SHP77 (cell line): ENCODE results near the gene MAN2A1.
"Not testable (repeated sequence)": the region's sequence is repeated elsewhere in the genome, so short reads cannot be mapped to it uniquely, and the experiment has no call there.

ENCODE experiments used
- DNase-seq, 2 experiments: peaks; one replicate each; lab custom pipeline; 2025; lab: John Stamatoyannopoulos, UW

The MAN2A1 gene

DNA sequence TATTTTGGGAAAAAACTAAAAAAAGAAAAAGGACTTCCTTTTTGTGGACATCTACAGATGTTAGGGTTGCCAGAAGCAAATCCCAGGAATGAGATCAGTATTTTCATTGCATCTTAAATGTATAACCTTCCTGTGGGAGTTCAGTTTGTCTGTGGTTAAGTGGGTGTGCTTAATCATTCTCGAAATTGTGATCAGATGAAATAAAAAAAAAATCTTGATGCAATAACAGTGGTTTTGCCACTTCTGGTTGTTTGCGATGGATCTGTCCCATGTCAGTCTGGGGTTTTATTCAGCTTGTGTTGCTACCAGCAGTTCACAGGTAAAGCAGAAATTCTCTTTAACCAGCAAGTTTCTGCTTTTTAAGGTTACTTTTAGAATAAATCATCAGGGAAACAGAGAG is 179.0 kb downstream of the MAN2A1 start:
- no peak for DNase-seq

DNA sequence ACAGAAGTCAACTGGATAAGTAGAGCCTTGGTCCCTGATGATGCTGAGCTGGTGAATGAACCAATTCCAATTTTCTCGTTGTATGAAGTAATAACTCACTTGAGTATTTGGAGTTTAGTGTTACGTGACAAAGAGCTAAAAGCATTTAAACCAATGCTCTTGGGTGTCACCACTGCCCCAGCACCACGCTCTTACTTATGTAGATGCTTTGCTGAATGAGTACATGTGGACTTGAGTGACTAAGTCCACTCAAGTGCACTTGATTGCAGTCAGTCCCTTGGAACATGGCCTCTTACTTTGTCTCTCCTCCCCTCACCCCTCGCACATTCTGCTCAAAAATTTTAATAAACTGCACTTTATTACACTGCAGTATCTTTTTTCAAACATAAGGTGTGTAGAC is 184.0 kb downstream of the MAN2A1 start:
- DNase-seq, result no peak

GRCh38 chr5:109874108-109874507 is 184.4 kb downstream of the MAN2A1 start:
- no peak for DNase-seq

DNA sequence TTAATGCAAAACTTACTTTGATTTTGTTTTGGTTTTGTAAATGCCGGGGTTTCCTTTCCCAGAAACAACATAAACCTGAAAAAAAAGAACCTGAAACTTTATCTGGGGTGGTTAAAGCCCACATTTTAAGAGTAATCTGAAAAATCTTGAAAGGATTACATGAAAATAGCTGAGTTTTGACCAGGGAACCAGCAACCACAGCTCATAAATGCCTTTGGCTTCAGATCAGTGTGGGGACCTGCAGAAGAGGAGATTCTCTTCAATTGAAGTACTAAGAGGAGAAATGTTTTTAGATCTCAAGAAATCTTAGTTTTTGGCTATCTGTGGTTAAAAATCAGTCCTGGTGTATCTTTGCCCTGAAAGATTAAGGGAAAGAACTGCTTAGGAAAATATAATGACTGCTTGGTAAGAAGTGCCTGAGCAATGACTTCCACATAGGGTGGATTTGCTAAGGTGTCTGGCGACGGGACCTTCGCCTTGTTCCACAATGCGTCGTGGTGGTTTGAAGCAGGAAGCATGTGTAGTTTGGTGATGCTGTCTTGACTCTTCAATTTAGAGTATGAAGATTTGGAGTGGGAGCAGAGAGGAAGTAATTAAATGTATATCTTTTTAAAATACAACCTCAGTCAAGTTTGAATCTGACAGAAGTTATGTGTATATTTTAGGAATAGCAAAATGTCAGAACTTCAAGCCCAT is 186.5 kb downstream of the MAN2A1 start:
- no peak for DNase-seq

DNA sequence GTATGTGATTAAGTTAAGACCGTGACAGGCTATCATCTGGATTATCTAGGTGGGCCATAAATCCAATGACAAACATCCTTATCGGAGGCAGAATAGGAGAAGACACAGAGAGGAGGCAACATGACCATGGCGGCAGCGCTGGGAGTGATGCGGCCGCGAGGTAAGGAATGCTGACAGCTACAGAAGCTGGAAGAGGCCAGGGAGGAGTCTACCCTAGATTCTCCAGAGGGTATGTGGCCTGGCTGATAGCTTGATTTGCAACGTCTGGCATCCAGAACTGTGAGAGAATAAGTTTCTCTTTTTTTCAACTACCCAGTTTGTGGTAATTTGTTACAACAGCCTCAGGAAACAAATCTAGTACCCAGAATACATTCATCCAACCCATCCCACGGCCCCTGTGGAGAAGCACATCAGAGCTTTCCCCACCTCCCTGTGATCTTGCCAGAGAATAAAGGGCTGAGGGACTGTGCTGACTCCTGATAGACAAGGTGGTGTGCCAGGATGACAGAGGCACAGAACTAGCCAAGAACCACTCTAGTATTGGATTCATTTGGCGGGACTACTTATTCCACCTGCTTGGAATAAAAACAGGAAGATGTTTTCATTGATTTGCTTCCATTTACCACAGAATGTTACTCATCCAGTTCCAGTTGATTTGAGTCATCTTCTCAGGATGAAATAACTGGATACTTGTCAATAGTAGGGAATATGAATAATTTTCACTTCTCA is 187.4 kb downstream of the MAN2A1 start:
- no peak for DNase-seq

GRCh38 chr5:109877670-109878045 is 187.9 kb downstream of the MAN2A1 start:
- DNase-seq, result no peak

DNA sequence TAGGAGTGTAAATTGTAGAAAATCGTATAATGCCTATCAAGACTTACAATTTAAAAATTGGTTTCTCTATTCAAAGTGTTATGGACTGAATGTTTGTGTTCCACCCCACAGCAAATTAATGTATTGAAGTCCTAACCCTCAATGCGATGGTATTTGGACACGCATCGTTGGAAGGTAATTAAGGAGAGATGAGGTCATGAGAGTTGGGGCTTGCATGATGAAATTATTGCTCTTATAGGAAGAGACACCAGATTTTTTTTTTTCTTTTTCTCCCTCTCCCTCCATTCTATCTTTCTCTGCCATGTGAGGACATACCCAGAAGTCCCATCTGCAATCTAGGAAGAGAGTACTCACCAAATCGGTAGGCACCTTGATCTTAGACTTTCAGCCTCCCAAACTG is 189.2 kb downstream of the MAN2A1 start:
- no peak for DNase-seq

GRCh38 chr5:109880907-109881685 is 191.4 kb downstream of the MAN2A1 start:
- peak; percentile 29 to 54 for DNase-seq

- no peak for DNase-seq
Measured at GRCh38 chr5:109882546-109882945, 192.8 kb downstream of the MAN2A1 start.

DNA sequence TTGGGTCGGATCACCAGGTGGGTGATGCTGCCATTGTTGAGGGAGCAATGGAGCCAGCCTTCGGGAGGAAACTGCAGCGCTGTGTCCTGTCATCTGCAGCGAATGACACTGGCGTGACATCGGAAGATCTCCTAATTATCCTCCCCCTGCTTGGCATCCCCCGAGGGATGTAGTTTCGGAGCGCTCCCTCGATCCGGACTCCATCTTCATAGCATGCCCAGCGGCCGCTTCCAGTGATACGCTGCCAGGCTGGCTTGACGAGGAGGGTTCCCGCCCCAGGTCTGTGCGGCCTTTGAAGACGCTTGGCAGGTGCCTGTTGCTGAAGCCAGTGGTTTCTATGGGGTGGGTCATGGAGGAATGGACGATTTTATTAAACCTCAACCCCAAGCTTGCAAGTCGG is 194.9 kb downstream of the MAN2A1 start:
- DNase-seq, result no peak

DNA sequence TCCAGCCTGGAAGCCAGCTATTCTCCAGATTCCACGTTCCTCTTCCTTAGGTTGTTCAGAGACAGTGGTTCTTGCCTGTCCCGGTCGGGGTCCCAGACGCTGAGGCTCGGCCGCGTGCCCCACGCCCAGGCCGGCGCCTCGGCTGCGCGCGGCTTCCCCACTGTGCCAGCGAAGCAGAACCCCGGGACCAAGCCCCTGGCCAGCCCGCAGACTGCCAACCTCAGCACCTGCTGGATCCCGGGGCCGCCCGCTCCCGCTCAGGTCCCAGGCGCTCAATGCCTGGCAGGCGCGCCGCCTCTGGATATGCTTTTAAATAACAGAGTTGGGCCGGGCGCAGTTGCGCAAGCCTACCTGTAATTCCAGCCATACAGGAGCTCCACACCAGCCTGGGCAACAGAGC is 195.5 kb downstream of the MAN2A1 start:
- DNase-seq, result no peak

- DNase-seq, result no peak
Measured at GRCh38 chr5:109888989-109889388, 199.3 kb downstream of the MAN2A1 start.

DNA sequence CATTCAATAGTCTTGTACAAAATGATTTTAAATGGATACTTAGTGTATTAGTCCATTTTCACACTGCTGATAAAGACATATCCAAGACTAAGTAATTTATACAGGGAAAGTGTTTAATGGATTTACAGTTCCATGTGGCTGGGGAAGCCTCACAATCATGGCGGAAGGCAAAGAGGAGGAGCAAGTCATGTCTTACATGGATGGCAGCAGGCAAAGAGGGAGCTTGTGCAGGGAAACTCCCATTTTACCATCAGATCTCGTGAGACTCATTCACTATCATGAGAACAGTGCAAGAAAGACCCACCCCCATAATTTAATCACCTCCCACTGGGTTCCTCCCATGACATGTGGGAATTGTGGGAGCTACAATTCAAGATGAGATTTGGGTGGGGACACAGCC is 203.5 kb downstream of the MAN2A1 start:
- not testable (repeated sequence) for DNase-seq

GRCh38 chr5:109898269-109899162 is 208.8 kb downstream of the MAN2A1 start:
- DNase-seq, result no peak

DNA sequence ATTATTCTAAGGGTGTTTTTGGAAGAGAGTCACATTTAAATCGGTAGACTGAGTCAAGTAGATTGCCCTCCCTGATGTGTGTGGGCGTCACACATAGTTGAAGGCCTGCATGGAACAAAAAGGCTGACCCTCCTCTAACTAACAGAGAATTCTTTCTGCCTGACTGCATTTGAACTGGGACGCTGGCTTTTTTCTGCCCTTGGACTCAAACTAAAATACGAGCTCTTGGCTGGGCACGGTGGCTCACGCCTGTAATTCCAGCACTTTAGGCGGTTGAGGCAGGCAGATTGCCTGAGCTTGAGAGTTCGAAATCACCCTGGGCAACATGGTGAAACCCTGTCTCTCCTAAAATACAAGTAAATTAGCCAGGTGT is 209.4 kb downstream of the MAN2A1 start:
- DNase-seq, result no peak

- no peak for DNase-seq
Measured at GRCh38 chr5:109900461-109900860, 210.7 kb downstream of the MAN2A1 start.

GRCh38 chr5:109900911-109901627 is 211.3 kb downstream of the MAN2A1 start:
- DNase-seq, result no peak

DNA sequence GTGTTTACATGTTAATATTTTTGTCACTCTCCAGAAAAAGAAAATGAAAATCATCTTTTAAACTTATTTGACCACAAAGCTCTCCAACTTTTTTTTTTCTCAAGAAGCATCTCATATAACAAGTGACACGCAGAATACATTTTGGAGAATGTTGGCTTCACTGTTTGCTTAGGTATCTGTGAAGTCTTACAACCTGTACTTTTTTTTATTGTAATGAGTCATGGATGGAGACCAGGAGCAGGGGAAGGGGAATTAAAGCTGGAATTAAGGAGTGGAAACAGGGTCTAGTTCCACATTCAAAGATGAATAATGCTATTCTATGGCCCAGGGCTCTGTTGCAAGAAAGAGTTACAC is 211.9 kb downstream of the MAN2A1 start:
- DNase-seq, result no peak

DNA sequence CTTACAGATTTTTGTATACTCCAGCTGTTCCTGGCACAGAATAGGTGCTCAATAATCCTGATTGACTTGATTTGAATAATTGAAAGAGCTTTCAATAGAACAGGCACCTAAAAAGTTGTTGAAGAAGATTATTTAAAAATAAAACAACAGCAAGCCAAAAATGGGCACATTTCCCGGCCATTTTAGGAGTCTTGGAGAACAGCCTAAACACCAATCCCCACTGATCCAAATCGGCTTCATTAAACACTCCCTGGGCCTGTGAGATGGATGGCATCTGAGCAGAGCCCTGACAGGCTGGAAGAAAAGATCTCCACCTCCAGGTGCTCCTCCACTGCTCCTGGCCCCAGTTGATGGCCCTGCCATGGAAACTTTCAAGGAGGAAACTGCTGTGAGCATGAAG is 213.3 kb downstream of the MAN2A1 start:
- DNase-seq, result no peak

GRCh38 chr5:109905906-109906305 is 216.2 kb downstream of the MAN2A1 start:
- DNase-seq, result no peak

DNA sequence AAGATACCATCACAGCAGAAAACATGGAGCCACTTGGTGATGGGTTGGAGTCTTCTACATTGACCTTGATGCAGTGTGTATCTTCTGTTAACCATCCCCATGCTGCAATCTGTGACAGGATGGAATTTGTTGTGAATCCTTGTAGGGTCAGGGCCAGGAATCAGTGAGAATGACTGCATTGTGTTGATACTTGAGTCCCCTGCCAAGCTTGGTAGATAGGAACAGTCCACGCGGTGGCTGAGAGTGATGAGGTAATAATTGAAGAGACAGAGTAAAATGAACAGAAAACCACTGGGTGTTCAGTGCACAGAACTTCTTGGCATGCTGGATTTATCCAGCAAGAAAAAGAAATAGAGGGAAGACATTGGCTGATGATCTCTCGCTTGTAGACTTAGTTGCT is 217.5 kb downstream of the MAN2A1 start:
- DNase-seq, result no peak

GRCh38 chr5:109907731-109908130 is 218.0 kb downstream of the MAN2A1 start:
- no peak for DNase-seq
